Inflammatory macrophage treated with lipopolysaccharide for 1 hour (primary cell): Measurements from ENCODE around the gene PARS2.
"Not testable (repeated sequence)": the region's sequence is repeated elsewhere in the genome, so short reads cannot be mapped to it uniquely, and the experiment has no call there.

Experiments
- DNase-seq, 2 donors: peaks; one replicate each; pipeline ENCODE4 v3.0.0-alpha.2; 2020 to 2022

Gene PARS2

GRCh38 chr1:54798769-54799641 lies 34.7 kb upstream of the PARS2 start:
- peak; percentile 61 to 62 for DNase-seq

GRCh38 chr1:54798206-54798605 lies 33.9 kb upstream of the PARS2 start:
- no peak for DNase-seq

GRCh38 chr1:54796902-54797301 lies 32.6 kb upstream of the PARS2 start:
- no peak for DNase-seq

GRCh38 chr1:54795841-54796468 lies 31.6 kb upstream of the PARS2 start:
- DNase-seq, result no peak

GRCh38 chr1:54795356-54795665 lies 31.0 kb upstream of the PARS2 start:
- DNase-seq, result no peak

GRCh38 chr1:54794451-54795355 lies 30.4 kb upstream of the PARS2 start:
- DNase-seq, result peak; percentile 4 to 31

GRCh38 chr1:54792686-54793282 lies 28.5 kb upstream of the PARS2 start:
- no peak for DNase-seq

GRCh38 chr1:54791880-54792522 lies 27.7 kb upstream of the PARS2 start:
- peak; percentile 29 to 84 for DNase-seq

- no peak for DNase-seq
Measured at GRCh38 chr1:54788459-54788858, 24.1 kb upstream of the PARS2 start.

GRCh38 chr1:54787604-54788003 lies 23.3 kb upstream of the PARS2 start:
- DNase-seq, result no peak

- DNase-seq, result no peak
Measured at GRCh38 chr1:54786778-54787177, 22.5 kb upstream of the PARS2 start.

GRCh38 chr1:54784066-54784465 lies 19.7 kb upstream of the PARS2 start:
- no peak for DNase-seq

- no peak for DNase-seq
Measured at GRCh38 chr1:54782588-54782987, 18.3 kb upstream of the PARS2 start.

- no peak for DNase-seq
Measured at GRCh38 chr1:54782156-54782555, 17.8 kb upstream of the PARS2 start.

- no peak for DNase-seq
Measured at GRCh38 chr1:54781023-54781723, 16.9 kb upstream of the PARS2 start.

GRCh38 chr1:54777431-54777830 lies 13.1 kb upstream of the PARS2 start:
- no peak for DNase-seq

- DNase-seq, result no peak
Measured at GRCh38 chr1:54777011-54777410, 12.7 kb upstream of the PARS2 start.

- not testable (repeated sequence) for DNase-seq
Measured at GRCh38 chr1:54775828-54776721, 11.8 kb upstream of the PARS2 start.

- DNase-seq, result no peak
Measured at GRCh38 chr1:54774820-54775498, 10.6 kb upstream of the PARS2 start.

- no peak for DNase-seq
Measured at GRCh38 chr1:54772951-54773350, 8.6 kb upstream of the PARS2 start.
